GM19239 (cell line): ENCODE results near the gene BBS1.

Source experiments
- DNase-seq: peaks from one replicate; pipeline ENCODE4 v3.0.0; 2011; ENCODE audit warnings: low spot score; ENCODE audit not compliant: insufficient read length
- FAIRE-seq: peaks from 2 replicates; lab custom pipeline; 2011; peaks lifted over from hg19 to GRCh38; lab: Jason Lieb, UNC

The BBS1 gene

DNA sequence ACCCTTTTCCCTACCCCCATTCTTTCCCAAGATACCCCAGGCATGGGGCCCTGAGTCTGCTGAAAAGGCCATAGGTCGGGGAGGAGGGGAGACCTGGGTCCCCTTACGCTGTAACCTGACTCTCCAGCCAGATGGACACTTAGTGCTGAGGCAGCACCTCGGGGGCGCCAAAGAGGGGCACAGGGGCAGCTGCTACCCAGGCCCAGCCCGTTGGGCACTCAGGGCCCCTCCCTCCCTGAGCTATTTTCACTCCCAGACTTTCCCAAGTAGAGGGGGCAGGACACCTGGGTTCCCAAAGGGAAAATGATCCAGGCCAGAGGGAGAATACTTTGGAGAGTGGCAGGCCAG is 37.2 kb downstream of the BBS1 start:
- FAIRE-seq (no peak), DNase-seq (no peak)

GRCh38 chr11:66548041-66548440 is 37.6 kb downstream of the BBS1 start:
- DNase-seq = no peak
- FAIRE-seq = no peak

DNA sequence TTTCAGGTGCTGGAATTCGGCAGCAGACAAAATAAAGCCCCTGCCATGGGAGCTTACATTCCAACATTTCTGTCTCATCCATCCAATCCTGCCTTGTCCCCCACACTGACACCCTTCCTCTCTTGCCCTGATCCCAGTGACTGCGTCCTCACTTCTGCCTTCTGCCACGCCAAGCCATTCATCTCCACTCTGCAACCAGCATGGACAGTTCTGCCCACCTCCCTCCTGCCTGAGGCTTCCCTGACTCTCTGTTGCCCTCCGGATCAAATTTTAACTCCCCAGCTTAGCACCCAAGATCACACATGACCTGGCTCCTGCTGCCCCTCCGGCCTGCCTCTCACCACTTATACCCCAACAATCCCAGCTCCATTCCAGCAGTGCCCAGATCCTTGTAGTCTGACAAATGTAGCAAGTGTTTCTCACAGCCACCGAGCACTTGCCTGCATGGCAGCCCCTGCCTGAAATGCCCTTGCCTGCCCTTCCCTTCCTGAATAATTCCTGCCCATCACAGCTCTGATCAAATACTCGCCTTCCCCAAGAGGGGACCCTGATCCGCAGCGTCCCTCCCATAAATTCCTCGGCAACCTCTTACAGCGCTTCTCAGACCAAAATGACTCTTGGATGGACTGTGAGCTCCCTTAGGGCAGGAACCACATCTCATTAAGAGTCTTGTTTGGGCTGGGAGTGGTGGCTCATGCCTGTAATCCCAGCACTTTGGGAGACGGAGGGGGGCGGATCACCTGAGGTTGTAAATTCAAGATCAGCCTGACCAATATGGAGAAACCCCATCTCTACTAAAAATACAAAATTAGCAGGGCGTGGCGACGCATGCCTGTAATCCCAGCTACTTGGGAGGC is 38.6 kb downstream of the BBS1 start:
- FAIRE-seq (no peak), DNase-seq (no peak)

GRCh38 chr11:66549696-66550095 is 39.3 kb downstream of the BBS1 start:
- DNase-seq = no peak
- no peak for FAIRE-seq

DNA sequence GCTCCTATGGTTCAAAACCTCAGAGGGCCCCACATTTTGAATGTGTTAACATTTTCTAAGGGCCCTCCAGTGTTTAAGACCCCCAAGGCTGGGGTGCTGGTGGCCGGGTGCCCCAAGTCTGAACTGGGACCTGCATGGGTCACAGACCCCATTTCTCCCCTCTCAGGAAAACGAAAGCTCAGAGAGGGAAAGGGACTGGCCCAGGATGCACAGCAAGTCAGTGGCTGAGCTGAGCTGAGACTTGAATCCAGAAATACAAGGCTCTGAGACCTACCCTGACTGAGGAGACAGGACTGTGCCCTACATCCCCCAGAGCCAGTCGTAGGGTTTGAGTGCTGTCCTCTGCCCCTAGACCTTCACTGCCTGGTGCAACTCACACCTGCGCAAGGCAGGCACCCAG is 40.5 kb downstream of the BBS1 start:
- FAIRE-seq = no peak
- no peak for DNase-seq

- DNase-seq = no peak
- no peak for FAIRE-seq
Measured at GRCh38 chr11:66554602-66555001, 44.2 kb downstream of the BBS1 start.

DNA sequence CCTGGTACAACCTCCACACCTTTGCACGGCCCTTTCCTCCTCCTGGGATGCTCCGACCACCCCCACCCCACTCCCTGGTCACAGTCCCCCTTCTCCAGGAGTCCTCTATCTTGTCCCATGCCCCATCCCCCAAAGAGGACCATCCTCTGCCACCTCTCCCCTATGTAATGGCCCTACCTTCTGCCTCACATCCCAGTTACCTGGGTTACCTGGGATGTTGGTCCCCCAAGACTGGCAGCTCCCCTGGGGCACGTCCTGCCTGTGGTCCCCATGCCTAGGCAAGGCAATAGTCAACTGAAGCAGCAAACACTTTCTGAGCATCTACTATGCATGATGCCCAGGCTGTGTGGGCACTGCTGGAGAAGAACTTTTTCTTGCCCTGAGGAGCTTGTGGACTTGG is 45.0 kb downstream of the BBS1 start:
- DNase-seq = no peak
- no peak for FAIRE-seq

DNA sequence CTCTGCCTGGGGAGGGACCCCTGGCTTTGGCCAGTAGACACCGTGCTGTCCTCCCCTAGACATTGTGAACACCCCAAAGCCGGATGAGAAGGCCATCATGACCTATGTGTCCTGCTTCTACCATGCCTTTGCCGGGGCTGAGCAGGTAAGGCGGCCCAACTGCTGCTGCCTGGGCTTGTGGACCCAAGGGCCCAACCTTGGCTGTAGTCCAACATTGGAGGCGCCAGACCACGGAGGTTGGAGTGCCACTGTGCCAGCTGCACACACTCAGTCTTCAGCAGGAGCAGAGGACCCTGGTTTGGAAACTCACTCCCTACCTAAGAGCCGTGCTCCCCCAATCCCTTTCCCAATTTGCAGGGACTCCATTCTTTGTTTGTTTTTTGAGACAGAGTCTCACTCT is 45.7 kb downstream of the BBS1 start:
- FAIRE-seq (no peak), DNase-seq (no peak)

- no peak for FAIRE-seq
- DNase-seq = no peak
Measured at GRCh38 chr11:66557733-66558326, 47.4 kb downstream of the BBS1 start.

DNA sequence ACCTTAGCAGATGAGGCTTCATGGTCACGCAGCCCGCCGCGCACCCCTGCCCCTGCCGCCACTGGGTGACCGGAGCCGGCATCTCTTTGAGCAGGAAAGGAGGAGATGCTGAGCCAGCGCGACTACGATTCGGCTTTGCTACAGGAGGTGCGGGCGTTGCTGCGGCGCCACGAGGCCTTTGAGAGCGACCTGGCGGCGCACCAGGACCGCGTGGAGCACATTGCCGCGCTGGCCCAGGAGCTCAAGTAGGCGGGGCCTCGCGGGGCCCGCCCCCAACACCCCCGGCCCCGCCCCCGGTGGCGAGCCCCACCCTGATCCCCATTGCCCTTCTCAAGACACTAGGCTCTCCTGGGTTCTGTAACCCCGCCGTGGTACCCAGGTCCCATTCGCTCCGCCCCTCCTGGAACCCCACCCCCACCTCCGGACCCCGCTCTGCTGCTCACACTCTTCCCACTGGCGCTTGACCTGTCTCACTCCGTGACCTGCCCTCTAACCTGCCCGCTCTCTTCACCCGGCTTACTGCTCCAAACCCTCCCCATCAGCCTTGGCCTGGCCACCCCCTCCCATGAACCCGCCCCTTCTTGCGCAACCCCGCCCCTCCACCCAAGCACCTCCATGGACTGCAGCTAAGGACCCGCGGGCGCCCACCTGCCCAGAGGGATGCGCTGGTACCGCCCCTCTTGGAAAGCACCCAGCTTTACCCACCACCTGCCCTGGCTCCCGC is 48.9 kb downstream of the BBS1 start:
- FAIRE-seq = no peak
- no peak for DNase-seq

- DNase-seq (no peak), FAIRE-seq (no peak)
Measured at GRCh38 chr11:66559866-66560676, 49.6 kb downstream of the BBS1 start.

GRCh38 chr11:66561178-66561974 is 50.9 kb downstream of the BBS1 start:
- FAIRE-seq (no peak), DNase-seq (no peak)

- DNase-seq (no peak), FAIRE-seq (no peak)
Measured at GRCh38 chr11:66561975-66562248, 51.5 kb downstream of the BBS1 start.

GRCh38 chr11:66562275-66562674 is 51.8 kb downstream of the BBS1 start:
- DNase-seq (no peak), FAIRE-seq (no peak)

DNA sequence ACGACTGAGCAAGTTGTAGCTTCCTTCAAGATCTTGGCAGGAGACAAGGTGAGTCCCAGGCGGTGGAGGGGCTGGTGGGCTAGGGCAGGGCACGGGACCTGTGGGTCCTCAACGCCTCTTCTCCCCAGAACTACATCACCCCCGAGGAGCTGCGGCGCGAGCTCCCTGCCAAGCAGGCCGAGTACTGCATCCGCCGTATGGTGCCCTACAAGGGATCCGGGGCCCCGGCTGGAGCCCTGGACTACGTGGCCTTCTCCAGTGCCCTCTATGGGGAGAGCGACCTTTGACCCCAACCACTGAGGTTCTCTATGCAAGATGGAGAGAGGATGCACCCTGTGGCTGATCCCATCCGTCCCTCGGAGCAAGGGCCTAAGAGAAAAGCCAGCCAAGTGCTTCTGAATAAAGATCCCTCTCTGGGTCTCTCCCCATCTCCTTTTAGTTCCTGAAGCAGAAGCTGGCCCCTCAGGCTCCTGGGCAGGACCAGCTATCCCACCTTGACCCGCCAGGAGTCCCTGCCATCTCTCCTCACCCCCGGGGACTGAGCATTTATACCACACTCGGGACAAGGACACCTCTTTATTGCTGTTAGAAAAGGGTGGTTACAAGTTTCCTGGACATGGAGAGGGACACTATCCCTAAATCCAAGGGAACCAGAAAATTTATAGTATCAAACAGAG is 52.6 kb downstream of the BBS1 start:
- FAIRE-seq (no peak), DNase-seq (no peak)

DNA sequence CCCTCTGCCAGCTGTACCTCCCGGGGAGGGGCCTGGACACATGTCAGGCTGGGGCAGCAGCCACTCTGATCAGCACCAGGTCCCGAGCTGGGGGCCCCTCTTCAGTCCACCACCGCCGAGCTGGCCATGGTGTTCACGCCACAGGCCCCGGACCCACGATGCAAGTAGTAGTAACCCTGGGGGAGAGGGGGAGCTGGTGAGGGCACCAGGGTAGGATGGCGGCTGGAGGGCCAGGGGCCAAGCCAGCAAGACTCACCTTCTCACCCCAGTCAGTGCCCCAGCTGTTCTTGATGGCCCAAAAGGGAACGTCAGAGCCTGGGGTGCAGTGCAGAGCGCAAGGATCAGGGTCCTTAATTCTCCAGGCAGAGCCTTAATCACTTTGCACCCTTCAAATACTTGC is 53.4 kb downstream of the BBS1 start:
- no peak for FAIRE-seq

GRCh38 chr11:66564538-66564937 is 54.1 kb downstream of the BBS1 start:
- no peak for DNase-seq
- no peak for FAIRE-seq

More for the DNA sequence above, 53.4 kb downstream of the BBS1 start:
- DNase-seq = no peak

DNA sequence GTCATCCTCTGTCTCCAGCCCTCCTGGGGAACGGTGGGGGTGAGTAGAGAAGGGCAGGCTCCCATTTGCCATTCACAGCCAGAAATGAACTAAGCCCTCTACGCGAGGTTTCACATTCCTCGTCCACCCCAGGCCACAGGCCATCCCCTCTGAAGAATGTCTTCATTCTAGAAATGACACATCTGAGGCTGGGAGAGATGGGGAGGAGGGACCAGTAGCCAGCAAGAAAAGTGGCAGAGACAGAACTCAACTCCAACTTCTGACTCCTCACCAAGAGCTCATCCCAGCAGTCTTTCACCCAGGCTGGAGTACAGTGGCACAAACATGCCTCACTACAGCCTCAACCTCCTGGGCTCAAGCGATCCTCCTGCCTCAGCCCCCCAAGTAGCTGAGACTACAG is 54.5 kb downstream of the BBS1 start:
- no peak for FAIRE-seq
- no peak for DNase-seq

GRCh38 chr11:66566221-66566620 is 55.8 kb downstream of the BBS1 start:
- no peak for FAIRE-seq
- no peak for DNase-seq

DNA sequence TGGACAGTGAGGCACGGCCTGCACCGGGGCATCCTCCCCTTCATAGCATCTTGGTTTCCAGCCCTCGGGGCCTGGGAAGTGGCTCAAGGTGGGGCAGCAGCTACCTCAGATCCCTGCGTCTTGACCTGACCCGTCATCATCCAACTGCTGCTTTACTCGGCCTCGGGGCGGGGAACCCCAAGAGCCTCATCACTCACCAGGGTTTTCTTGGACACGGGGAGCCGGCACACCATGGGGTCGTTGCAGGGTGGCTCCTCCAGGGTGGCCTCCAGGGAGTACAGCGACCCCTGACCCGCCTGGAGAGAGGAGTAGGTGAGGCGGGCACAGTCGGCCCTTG is 57.3 kb downstream of the BBS1 start:
- no peak for DNase-seq
- no peak for FAIRE-seq
